H1 (cell line): ENCODE data around the gene HADHB. TPM values are rescaled to one million over a fixed set of nuclear protein-coding genes. Genes with fewer than 3 reads are reported as not detected.

Experiments used
- CTCF ChIA-PET: fragments of 300-600 bp; sonication (Branson Sonifier 250); formaldehyde crosslinking; loops from one replicate; lab custom pipeline; 2021; ENCODE audit not compliant: partially characterized antibody; lab: Charles Lee
- POLR2A ChIA-PET: fragments of 300-600 bp; sonication (Branson Sonifier 250); formaldehyde crosslinking; loops from one replicate; lab custom pipeline; 2021; ENCODE audit warnings: inconsistent platforms; ENCODE audit not compliant: partially characterized antibody; lab: Charles Lee
- DNase-seq, 2 experiments: peaks; one replicate each; pipeline versions ENCODE4 v3.0.0 to v3.0.0-alpha.2; 2010 to 2022; ENCODE audit warnings: low spot score in 2 of 2, low read depth in 1 of 2, mixed read lengths in 1 of 2
- FAIRE-seq: peaks from 2 replicates; lab custom pipeline; 2011; peaks lifted over from hg19 to GRCh38; lab: Jason Lieb, UNC
- H2AFZ ChIP-seq: 2 replicates; pipeline ENCODE4 v1.8.1; 2012; ENCODE audit warnings: low read length, inconsistent platforms
- H2AK5ac ChIP-seq: 2 replicates; pipeline ENCODE4 v1.6.1; 2013; ENCODE audit warnings: low read depth, low read length
- H2BK120ac ChIP-seq: replicated peaks from 2 replicates; pipeline ENCODE3; 2013; ENCODE audit warnings: low read depth, low read length, inconsistent platforms
- H2BK12ac ChIP-seq: 2 replicates; pipeline ENCODE4 v1.6.1; 2013; ENCODE audit warnings: low read depth, low read length
- H2BK15ac ChIP-seq: 2 replicates; pipeline ENCODE4 v1.6.1; 2013; ENCODE audit warnings: low read length
- H2BK20ac ChIP-seq: 2 replicates; pipeline ENCODE4 v1.6.1; 2013; ENCODE audit warnings: low read length
- H2BK5ac ChIP-seq: 2 replicates; pipeline ENCODE4 v1.6.1; 2013; ENCODE audit warnings: low read depth, low read length
- H3K14ac ChIP-seq: 2 replicates; pipeline ENCODE4 v1.6.1; 2013; ENCODE audit warnings: inconsistent platforms; ENCODE audit not compliant: insufficient read length
- H3K18ac ChIP-seq: 2 replicates; pipeline ENCODE4 v1.6.1; 2013; ENCODE audit warnings: low read length; ENCODE audit errors: extremely low read depth
- H3K23ac ChIP-seq: 2 replicates; pipeline ENCODE4 v1.6.1; 2013; ENCODE audit warnings: inconsistent platforms; ENCODE audit not compliant: insufficient read length
- H3K23me2 ChIP-seq: 2 replicates; pipeline ENCODE4 v1.6.1; 2013; ENCODE audit warnings: low read depth, low read length
- H3K27ac ChIP-seq: 2 replicates; pipeline ENCODE4 v1.6.1; 2011; ENCODE audit warnings: low read depth, low read length, inconsistent platforms
- H3K27me3 ChIP-seq, 4 experiments: replicated peaks in 1 of 4; 1 replicate in 1 of 4; 2 replicates in 3 of 4; pipeline versions ENCODE4 v1.6.1 to v1.8.1; 2011 to 2013; ENCODE audit warnings: low read length in 3 of 4, mild to moderate bottlenecking in 3 of 4, inconsistent platforms in 2 of 4, mixed read lengths in 2 of 4, moderate library complexity in 1 of 4; ENCODE audit not compliant: control insufficient read depth in 3 of 4, insufficient read depth in 3 of 4; ENCODE audit errors: extremely low read depth in 1 of 4
- H3K36me3 ChIP-seq, 4 experiments: 2 replicates each; pipeline versions ENCODE4 v1.6.1 to v1.8.1; 2011 to 2013; ENCODE audit warnings: mild to moderate bottlenecking in 4 of 4, low read length in 3 of 4, moderate library complexity in 2 of 4, control low read depth in 1 of 4, inconsistent platforms in 1 of 4; ENCODE audit not compliant: insufficient read depth in 4 of 4, control insufficient read depth in 2 of 4
- H3K4ac ChIP-seq: replicated peaks from 2 replicates; pipeline ENCODE3; 2013; ENCODE audit warnings: low read length, low read depth, mixed read lengths, inconsistent platforms; ENCODE audit not compliant: insufficient read length
- H3K4me1 ChIP-seq, 4 experiments: replicated peaks in 1 of 4; 1 replicate in 1 of 4; 2 replicates in 3 of 4; pipeline versions ENCODE4 v1.6.1 to v1.8.1; 2011 to 2013; ENCODE audit warnings: low read length in 3 of 4, inconsistent platforms in 2 of 4, mixed read lengths in 1 of 4; ENCODE audit not compliant: insufficient read depth in 4 of 4, control insufficient read depth in 3 of 4
- H3K4me2 ChIP-seq, 2 experiments: 2 replicates each; pipeline versions ENCODE4 v1.6.1 to v1.8.1; 2011 to 2013; ENCODE audit warnings: low read depth in 2 of 2, low read length in 2 of 2, control low read depth in 1 of 2, inconsistent platforms in 1 of 2, mild to moderate bottlenecking in 1 of 2; ENCODE audit not compliant: insufficient read depth in 1 of 2
- H3K4me3 ChIP-seq, 4 experiments: fragments of 200-600, 300-600 bp in 1 of 4; sonication (generic), shearing (Covaris generic), sonication (Bioruptor Twin) in 1 of 4; 2 replicates each; pipeline versions ENCODE4 v1.5.1 to v1.8.1; 2011 to 2016; ENCODE audit warnings: low read length in 4 of 4, low read depth in 3 of 4, control low read depth in 2 of 4, inconsistent platforms in 2 of 4, mild to moderate bottlenecking in 2 of 4, mixed read lengths in 1 of 4, moderate library complexity in 1 of 4; ENCODE audit not compliant: insufficient read depth in 2 of 4; ENCODE audit errors: extremely low read depth in 1 of 4
- H3K56ac ChIP-seq: replicated peaks from 2 replicates; pipeline ENCODE3; 2013; ENCODE audit warnings: low read depth, mild to moderate bottlenecking, mixed read lengths, low read length, inconsistent platforms; ENCODE audit not compliant: insufficient read length
- H3K79me1 ChIP-seq: 2 replicates; pipeline ENCODE4 v1.6.1; 2013; ENCODE audit warnings: low read depth, low read length, control low read depth
- H3K79me2 ChIP-seq, 2 experiments: 2 replicates each; pipeline versions ENCODE4 v1.6.1 to v1.8.1; 2012 to 2013; ENCODE audit warnings: low read length in 2 of 2, mild to moderate bottlenecking in 2 of 2, inconsistent platforms in 1 of 2; ENCODE audit not compliant: insufficient read depth in 2 of 2, control insufficient read depth in 1 of 2
- H3K9ac ChIP-seq, 4 experiments: replicated peaks in 1 of 4; 1 replicate in 1 of 4; 2 replicates in 3 of 4; pipeline versions ENCODE4 v1.6.1 to v1.8.1; 2011 to 2013; ENCODE audit warnings: low read depth in 3 of 4, low read length in 3 of 4, control low read depth in 2 of 4, mild to moderate bottlenecking in 2 of 4, moderate library complexity in 2 of 4, inconsistent platforms in 1 of 4; ENCODE audit errors: extremely low read depth in 1 of 4
- H3K9me3 ChIP-seq, 2 experiments: 2 replicates each; pipeline versions ENCODE4 v1.6.1 to v1.8.1; 2012 to 2013; ENCODE audit warnings: mild to moderate bottlenecking in 2 of 2, moderate library complexity in 2 of 2, control low read depth in 1 of 2, inconsistent platforms in 1 of 2, low read depth in 1 of 2, low read length in 1 of 2, mixed read lengths in 1 of 2; ENCODE audit not compliant: insufficient read depth in 2 of 2
- H4K20me1 ChIP-seq, 2 experiments: replicated peaks in 1 of 2; 2 replicates each; pipeline versions ENCODE3 to v1.8.1; 2011 to 2013; ENCODE audit warnings: inconsistent platforms in 2 of 2, low read length in 2 of 2, mild to moderate bottlenecking in 1 of 2; ENCODE audit not compliant: insufficient read depth in 2 of 2, control insufficient read depth in 1 of 2
- H4K5ac ChIP-seq: 2 replicates; pipeline ENCODE4 v1.6.1; 2013; ENCODE audit warnings: low read length, low read depth, mixed read lengths, inconsistent platforms; ENCODE audit not compliant: insufficient read length
- H4K8ac ChIP-seq: 2 replicates; pipeline ENCODE4 v1.8.0; 2013; ENCODE audit warnings: mild to moderate bottlenecking, moderate library complexity, low read length, inconsistent platforms; ENCODE audit not compliant: insufficient read depth; ENCODE audit errors: extremely low read depth
- H4K91ac ChIP-seq: replicated peaks from 2 replicates; pipeline ENCODE3; 2013; ENCODE audit warnings: low read length, mixed read lengths, inconsistent platforms; ENCODE audit not compliant: insufficient read length
- HDAC6 ChIP-seq: IDR thresholded peaks from one replicate; pipeline ENCODE4 v1.7.1; 2012; ENCODE audit warnings: low read depth, mild to moderate bottlenecking, inconsistent platforms, low read length, moderate library complexity
- SUZ12 ChIP-seq: fragments of 200-600 bp; sonication (generic); IDR thresholded peaks from 2 replicates; pipeline ENCODE4 v1.6.1; 2012; ENCODE audit warnings: mild to moderate bottlenecking, inconsistent platforms, low read length, moderate library complexity, mixed read lengths
- WGBS, 2 experiments: shearing (Covaris generic) in 1 of 2; methylation state at CpG; one replicate each; pipeline versions ENCODE4 v1.1.6 to v1.1.7; 2013 to 2015; ENCODE audit warnings: low lambda C conversion rate in 2 of 2, mixed read lengths in 2 of 2, inconsistent platforms in 1 of 2, low coverage in 1 of 2, missing lambda C conversion rate in 1 of 2; ENCODE audit not compliant: insufficient replicate concordance in 2 of 2, insufficient coverage in 1 of 2, insufficient read length in 1 of 2; ENCODE audit errors: extremely low coverage in 1 of 2, missing lambda C conversion rate in 1 of 2; 5-methylcytosine and 5-hydroxymethylcytosine counted together
- polyA plus RNA-seq, 7 experiments: library from polyadenylated mRNA; depleted of rRNA in 3 of 7; stranded (reverse) in 5 of 7; unstranded in 2 of 7; fragments of >200 nt in 5 of 7; fragments of 200-250 nt in 2 of 7; gene quantifications; 1 replicate in 5 of 7; 2 replicates in 1 of 7; 4 replicates in 1 of 7; pipeline versions ENCODE4 v1.2.1 to v1.2.3, GENCODE V29; 2011 to 2013; ENCODE audit warnings: missing spikeins in 2 of 7, mixed read lengths in 2 of 7
- total RNA-seq: library from RNA; stranded (reverse); fragmentation: NEBNext Ultra II Directional; extraction: Animal tissue kit (Norgen Biotek cat#: 25700); gene quantifications from 2 replicates; pipeline ENCODE4 v1.2.1, GENCODE V29; 2021

HADHB gene
- total and polyA plus RNA-seq, 2 of the 8 experiments (the other 6 are each of a cell fraction or from before 2014, with no cell fraction given): 47.7 to 52.3 TPM

- ChIA-PET CTCF (interaction anchor here (0.8 kb wide), 1 partner anchor 136 kb away, joined by 5 read pairs; no protein-coding TSS in a partner anchor), POLR2A (no interaction called here)
- Histone ChIP-seq H3K79me2 (no peaks in the 10 kb centered on the region), H2AK5ac (no peak overlapping the region), H3K56ac (no peak overlapping the region), H3K27ac (no peak overlapping the region), H4K20me1 (no peaks in the 10 kb centered on the region), H3K27me3 (no peaks in the 10 kb centered on the region), H2BK5ac (no peak overlapping the region), H3K4ac (no peak overlapping the region), H2AFZ (no peak overlapping the region), H3K18ac (no peak overlapping the region), H2BK12ac (no peak overlapping the region), H3K4me3 (no peak overlapping the region), H3K9ac (peak overlapping the region in 1 of 4 experiments; percentile 46; a peak in 1 of 7 replicates), H2BK15ac (no peak overlapping the region), H2BK20ac (no peak overlapping the region), H4K8ac (no peak overlapping the region), H3K23me2 (no peaks in the 10 kb centered on the region), H3K4me2 (no peak overlapping the region), H3K9me3 (no peaks in the 10 kb centered on the region), H4K91ac (no peak overlapping the region), H3K23ac (no peak overlapping the region), H4K5ac (no peak overlapping the region), H2BK120ac (no peak overlapping the region), H3K79me1 (no peaks in the 10 kb centered on the region), H3K4me1 (no peaks in the 10 kb centered on the region), H3K14ac (no peak overlapping the region), H3K36me3 (peaks cover 9 to 63% (median 33%) of the 10 kb centered on the region in 4 experiments; a peak in 7 of 8 replicates)
- TF ChIP-seq HDAC6: peak; percentile 21
- no peak for TF ChIP-seq SUZ12
- 85% methylated on average over 2 of the region's 2 CpGs; no CpG with 5 or more reads in 1 of the 2 experiments for WGBS, 2 experiments
- DNase-seq: no peak
- FAIRE-seq: no peak
Observed at GRCh38 chr2:26281226-26281625, 36.5 kb downstream of the HADHB start.
